ENCODE data around the gene UNC5CL.

UNC5CL gene

GRCh38 chr6:41063884-41064285 is 24.9 kb upstream of the UNC5CL start:
- DNase-seq (ENCODE audit: low read depth), result no peak

- no peak for DNase-seq (ENCODE audit: low read depth)
Measured at GRCh38 chr6:41062056-41062455, 23.0 kb upstream of the UNC5CL start.

- no peak for DNase-seq (ENCODE audit: low read depth)
Measured at GRCh38 chr6:41061196-41061726, 22.2 kb upstream of the UNC5CL start.

GRCh38 chr6:41059556-41059955 is 20.5 kb upstream of the UNC5CL start:
- no peak for DNase-seq (ENCODE audit: low read depth)

- DNase-seq (ENCODE audit: low read depth), result no peak
Measured at GRCh38 chr6:41058783-41059181, 19.8 kb upstream of the UNC5CL start.

- no peak for DNase-seq (ENCODE audit: low read depth)
Measured at GRCh38 chr6:41056768-41057490, 17.9 kb upstream of the UNC5CL start.

- no peak for DNase-seq (ENCODE audit: low read depth)
Measured at GRCh38 chr6:41055149-41055548, 16.1 kb upstream of the UNC5CL start.

- no peak for DNase-seq (ENCODE audit: low read depth)
Measured at GRCh38 chr6:41054511-41054910, 15.5 kb upstream of the UNC5CL start.

- no peak for DNase-seq (ENCODE audit: low read depth)
Measured at GRCh38 chr6:41053041-41053440, 14.0 kb upstream of the UNC5CL start, which contains the start of gene APOBEC2. Gene APOBEC2 (plus strand): TSS chr6:41053202. CDS start chr6:41053348, 146 bp downstream.

- no peak for DNase-seq (ENCODE audit: low read depth)
Measured at GRCh38 chr6:41051873-41052272, 12.9 kb upstream of the UNC5CL start.

GRCh38 chr6:41050536-41050935 is 11.5 kb upstream of the UNC5CL start:
- no peak for DNase-seq (ENCODE audit: low read depth)

GRCh38 chr6:41049955-41050354 is 10.9 kb upstream of the UNC5CL start:
- no peak for DNase-seq (ENCODE audit: low read depth)

GRCh38 chr6:41049521-41049920 is 10.5 kb upstream of the UNC5CL start:
- no peak for DNase-seq (ENCODE audit: low read depth)

- no peak for DNase-seq (ENCODE audit: low read depth)
Measured at GRCh38 chr6:41047745-41048732, 9.0 kb upstream of the UNC5CL start.

GRCh38 chr6:41047306-41047705 is 8.3 kb upstream of the UNC5CL start:
- no peak for DNase-seq (ENCODE audit: low read depth)

GRCh38 chr6:41046084-41046483 is 7.1 kb upstream of the UNC5CL start:
- DNase-seq (ENCODE audit: low read depth), result no peak

- no peak for DNase-seq (ENCODE audit: low read depth)
Measured at GRCh38 chr6:41045664-41046063, 6.6 kb upstream of the UNC5CL start.

- DNase-seq (ENCODE audit: low read depth), result no peak
Measured at GRCh38 chr6:41043151-41043550, 4.1 kb upstream of the UNC5CL start.

- DNase-seq (ENCODE audit: low read depth), result no peak
Measured at GRCh38 chr6:41042226-41043055, 3.4 kb upstream of the UNC5CL start, which contains the start of gene TSPO2. Gene TSPO2 (plus strand): TSS chr6:41042467. CDS start chr6:41042986, 519 bp downstream.

GRCh38 chr6:41040940-41041536 is 2.0 kb upstream of the UNC5CL start:
- no peak for DNase-seq (ENCODE audit: low read depth)
